GM12878 (cell line): Measurements from ENCODE around the gene SUMF2. TPM values are rescaled to one million over a fixed set of nuclear protein-coding genes. Genes with fewer than 3 reads are reported as not detected.
"Not testable (repeated sequence)": the region's sequence is repeated elsewhere in the genome, so short reads cannot be mapped to it uniquely, and the experiment has no call there.

Experiments
- ATAC-seq: fragments of 200-7000 bp; cut with Tn5 transposase; 3 replicates; pipeline ENCODE4 v1.9.1; 2020; ENCODE audit warnings: mild to moderate bottlenecking, moderate library complexity
- BruUV-seq: library from RNA; stranded (reverse); fragments of 400-500 nt; replicated peaks from 2 replicates; lab custom pipeline; 2021; lab: Mats Ljungman, UMichigan
- CTCF ChIA-PET: fragments of 300-600 bp; sonication (Branson Sonifier 250); formaldehyde crosslinking; extraction: SDS; loops from one replicate; lab custom pipeline; 2021; ENCODE audit warnings: inconsistent platforms; lab: Yijun Ruan, JAX
- POLR2A ChIA-PET: fragments of 350-600 bp; formaldehyde crosslinking; extraction: SDS; loops from one replicate; lab custom pipeline; 2021; ENCODE audit warnings: inconsistent platforms; lab: Charles Lee
- RAD21 ChIA-PET: fragments of 300-600 bp; sonication (Branson Sonifier 250); formaldehyde crosslinking; loops from one replicate; lab custom pipeline; 2023; ENCODE audit warnings: antibody characterized with exemption; ENCODE audit not compliant: unreplicated experiment; lab: Charles Lee
- SMC1A ChIA-PET: fragments of 300-600 bp; sonication (Branson Sonifier 250); formaldehyde crosslinking; loops from one replicate; lab custom pipeline; 2023; ENCODE audit not compliant: unreplicated experiment, uncharacterized antibody; lab: Charles Lee
- DNase-seq: peaks from one replicate; pipeline ENCODE4 v3.0.0-alpha.2; 2011; ENCODE audit warnings: low read depth, low spot score
- FAIRE-seq: peaks from 3 replicates; lab custom pipeline; 2011; peaks lifted over from hg19 to GRCh38; lab: Jason Lieb, UNC
- H2AFZ ChIP-seq: 2 replicates; pipeline ENCODE4 v1.6.0; 2011; ENCODE audit warnings: low read depth, low read length, control low read depth; ENCODE audit not compliant: control insufficient read depth
- H3K27ac ChIP-seq: 2 replicates; pipeline ENCODE4 v1.5.1; 2011; ENCODE audit warnings: control low read depth; ENCODE audit not compliant: control insufficient read depth, insufficient read depth
- H3K27me3 ChIP-seq, 2 experiments: replicated peaks in 1 of 2; 2 replicates each; pipeline versions ENCODE4 v1.6.0 to v1.6.1; 2011; ENCODE audit warnings: low read length in 1 of 2; ENCODE audit not compliant: control insufficient read depth in 2 of 2, insufficient read depth in 2 of 2
- H3K36me3 ChIP-seq, 2 experiments: 2 replicates each; pipeline ENCODE4 v1.5.1; 2011; ENCODE audit warnings: low read length in 1 of 2; ENCODE audit not compliant: control insufficient read depth in 2 of 2, insufficient read depth in 2 of 2
- H3K4me1 ChIP-seq: 2 replicates; pipeline ENCODE4 v1.6.1; 2011; ENCODE audit warnings: mild to moderate bottlenecking, low read length, moderate library complexity, mixed read lengths; ENCODE audit not compliant: control insufficient read depth, insufficient read depth
- H3K4me2 ChIP-seq: 2 replicates; pipeline ENCODE4 v1.6.0; 2011; ENCODE audit warnings: control low read depth; ENCODE audit not compliant: control insufficient read depth, insufficient read depth
- H3K4me3 ChIP-seq: fragments of 200-600 bp; sonication (generic); 2 replicates; pipeline ENCODE4 v1.5.1; 2016
- H3K79me2 ChIP-seq: 2 replicates; pipeline ENCODE4 v1.6.0; 2011; ENCODE audit warnings: low read length; ENCODE audit not compliant: control insufficient read depth, insufficient read depth
- H3K9ac ChIP-seq: 2 replicates; pipeline ENCODE4 v1.8.0; 2011; ENCODE audit warnings: low read length, control low read depth, mixed read lengths; ENCODE audit not compliant: control insufficient read depth, insufficient read depth
- H3K9me3 ChIP-seq: replicated peaks from 3 replicates; pipeline ENCODE4 v1.5.1; 2011; ENCODE audit warnings: mild to moderate bottlenecking, low read length; ENCODE audit not compliant: control insufficient read depth, insufficient read depth
- H4K20me1 ChIP-seq: 2 replicates; pipeline ENCODE4 v1.6.0; 2011; ENCODE audit not compliant: control insufficient read depth, insufficient read depth
- CBFB ChIP-seq: IDR thresholded peaks from 2 replicates; pipeline ENCODE4 v1.6.1; 2016; ENCODE audit warnings: antibody characterized with exemption, low read depth
- FOXK2 ChIP-seq: fragments of 450-650 bp; IDR thresholded peaks from 2 replicates; pipeline ENCODE4 v1.6.1; 2017; ENCODE audit warnings: mild to moderate bottlenecking, moderate library complexity
- JUND ChIP-seq: IDR thresholded peaks from 2 replicates; pipeline ENCODE4 v1.6.1; 2012; ENCODE audit warnings: low read depth, mild to moderate bottlenecking, low read length, improper control_type of control experiment, moderate library complexity
- RAD51 ChIP-seq: fragments of 450-650 bp; IDR thresholded peaks from 2 replicates; pipeline ENCODE4 v1.6.1; 2016; ENCODE audit warnings: moderate library complexity, mild to moderate bottlenecking, inconsistent platforms
- RBBP5 ChIP-seq: fragments of 200-600 bp; sonication (generic); conservative IDR thresholded peaks from 2 replicates; pipeline ENCODE4 v1.6.1; 2016
- SIX5 ChIP-seq: IDR thresholded peaks from 2 replicates; pipeline ENCODE4 v1.6.1; 2011; ENCODE audit warnings: mild to moderate bottlenecking, low read depth, low read length, moderate library complexity; ENCODE audit not compliant: severe bottlenecking
- ZNF24 ChIP-seq: fragments of 450-650 bp; IDR thresholded peaks from 2 replicates; pipeline ENCODE4 v1.6.1; 2017; ENCODE audit warnings: antibody characterized with exemption, mild to moderate bottlenecking
- WGBS: methylation state at CpG from one replicate; pipeline ENCODE4 v1.1.6; 2016; ENCODE audit warnings: low lambda C conversion rate; ENCODE audit not compliant: insufficient replicate concordance, insufficient coverage; ENCODE audit errors: missing lambda C conversion rate; 5-methylcytosine and 5-hydroxymethylcytosine counted together
- in situ Hi-C: fragments of 300-500 bp; cut with MboI; formaldehyde crosslinking; loops from 9 replicates; pipeline ENCODE4 v1.14.3; 2018; ENCODE audit warnings: mixed read lengths
- intact Hi-C: fragments of 100-400 bp; cut with micrococcal nuclease; formaldehyde crosslinking; loops from one replicate; pipeline ENCODE4 v1.14.2; 2022; ENCODE audit not compliant: unreplicated experiment
- polyA plus RNA-seq, 11 experiments: library from polyadenylated mRNA; depleted of rRNA in 4 of 11; unstranded in 6 of 11; stranded (reverse) in 5 of 11; fragments of >200 nt; fragmentation: Nextera tagmentation in 4 of 11; fragmentation: Illumina TruSeq in 1 of 11; extraction: Ambion mirVana in 4 of 11; extraction: Trizol in 1 of 11; gene quantifications; 1 replicate in 1 of 11; 2 replicates in 10 of 11; pipeline versions ENCODE4 v1.2.1 to v1.2.3, GENCODE V29; 2011 to 2016; ENCODE audit warnings: inconsistent platforms in 2 of 11, missing spikeins in 2 of 11, low read depth in 1 of 11
- total RNA-seq, 4 experiments: library from RNA; depleted of rRNA in 3 of 4; stranded (reverse); fragments of >200 nt in 3 of 4; fragmentation: Illumina TruSeq in 1 of 4; extraction: Trizol in 1 of 4; gene quantifications; 2 replicates each; pipeline versions ENCODE4 v1.2.1 to v1.2.3, GENCODE V29; 2013 to 2021

Gene SUMF2
- total and polyA plus RNA-seq, 10 of the 15 experiments (the other 5 are each of a cell fraction or from before 2014, with no cell fraction given), result 39.9 to 106 (median 71.7) TPM

GRCh38 chr7:56062382-56062781 lies 1.7 kb upstream of the SUMF2 start:
- DNase-seq (no peak), FAIRE-seq (no peak), ATAC-seq (no peak)
- Histone ChIP-seq H3K4me1 (peaks cover 6% of the 10 kb centered on the region; the same call in 1 of the 2 replicates), H3K4me3 (no peak overlapping the region), H3K27me3 (no peaks in the 10 kb centered on the region), H3K36me3 (peaks cover 0 to 21% of the 10 kb centered on the region in 2 experiments; a peak in 2 of 4 replicates), H3K27ac (no peak overlapping the region), H3K4me2 (no peak overlapping the region), H3K79me2 (peaks cover 22% of the 10 kb centered on the region)
- ChIA-PET POLR2A (interaction anchor here (1.2 to 4.3 kb wide), 4 partner anchors 8 to 49 kb away, joined by 4 to 29 read pairs (median 12); partner anchors contain the start of genes CCT6A and PSPH), CTCF (interaction anchor here (0.9 to 4.3 kb wide), 5 partner anchors 9 to 58 kb away, joined by 3 to 34 read pairs (median 5); partner anchors contain the start of gene PSPH), SMC1A (interaction anchor here (1.0 to 2.5 kb wide), 2 partner anchors 8 to 11 kb away, joined by 5 to 13 read pairs; partner anchors contain the start of genes CCT6A and PSPH)
- in situ Hi-C loops, result no loop called here
- TF ChIP-seq RBBP5, result no peak
- no peak for TF ChIP-seq SIX5
- TF ChIP-seq JUND, result no peak
- no peak for TF ChIP-seq FOXK2
- TF ChIP-seq, all 136 proteins: peak for 0
- no peak overlapping the region for H3K9ac ChIP-seq
- 74% methylated on average over 2 of the region's 2 CpGs for WGBS
- no peaks in the 10 kb centered on the region for H4K20me1 ChIP-seq
- RAD21 ChIA-PET, result interaction anchor here (0.8 to 3.6 kb wide), 2 partner anchors 8 to 11 kb away, joined by 4 to 23 read pairs; partner anchors contain the start of genes CCT6A and PSPH
- H2AFZ ChIP-seq, result no peak overlapping the region
- no peaks in the 10 kb centered on the region for H3K9me3 ChIP-seq
- intact Hi-C loops, result loop anchor here (5.0 kb wide), 2 partner anchors 95 to 755 kb away; no protein-coding TSS in a partner anchor
- no TSS peak for BruUV-seq

DNA sequence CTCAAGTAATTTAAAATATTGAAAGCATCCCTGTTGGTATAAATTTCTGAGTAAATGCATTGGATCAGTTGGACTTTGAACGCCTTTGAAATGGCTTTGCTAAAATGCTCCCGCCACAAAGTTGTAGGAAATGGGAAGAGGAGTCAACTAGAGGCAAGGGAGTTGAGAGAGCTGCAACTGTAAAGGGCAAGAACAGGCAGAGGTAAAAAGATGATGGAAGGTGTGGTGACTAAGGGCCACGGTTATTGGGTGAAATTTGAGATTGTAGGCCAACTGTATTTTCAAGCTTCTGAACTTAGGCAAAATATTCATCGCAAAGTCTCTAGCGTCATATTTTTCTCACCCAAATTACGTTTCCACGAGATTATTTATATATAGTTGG lies 595 bp upstream of the SUMF2 start:
- Histone ChIP-seq H4K20me1 (no peaks in the 10 kb centered on the region), H3K9ac (peak overlapping the region; percentile 83), H3K36me3 (peaks cover 0 to 19% of the 10 kb centered on the region in 2 experiments; a peak in 2 of 4 replicates), H3K4me3 (peak overlapping the region; percentile 72; the same call in 1 of the 2 replicates), H3K27ac (peak overlapping the region; percentile 71; the same call in 1 of the 2 replicates), H2AFZ (peak overlapping the region; percentile 75), H3K9me3 (no peaks in the 10 kb centered on the region), H3K4me1 (peaks cover 6% of the 10 kb centered on the region; the same call in 1 of the 2 replicates), H3K4me2 (peak overlapping the region; percentile 43), H3K79me2 (peaks cover 20% of the 10 kb centered on the region), H3K27me3 (no peaks in the 10 kb centered on the region)
- ChIA-PET CTCF (interaction anchor here (1.0 to 4.3 kb wide), 4 partner anchors 8 to 422 kb away, joined by 3 to 34 read pairs (median 4); no protein-coding TSS in a partner anchor), SMC1A (interaction anchor here (1.4 to 2.5 kb wide), 2 partner anchors 10 to 12 kb away, joined by 4 to 13 read pairs; partner anchors contain the start of genes CCT6A and PSPH), RAD21 (interaction anchor here (3.6 kb wide), 1 partner anchor 12 kb away, joined by 23 read pairs; the partner anchor contains the start of genes CCT6A and PSPH), POLR2A (interaction anchor here (1.1 to 4.3 kb wide), 4 partner anchors 9 to 50 kb away, joined by 3 to 29 read pairs (median 11); partner anchors contain the start of genes CCT6A, CHCHD2 and PSPH)
- 74% methylated on average over 7 of the region's 7 CpGs for WGBS
- in situ Hi-C loops, result no loop called here
- peak; percentile 10; the same call in 1 of the 2 replicates for TF ChIP-seq RAD51
- TF ChIP-seq ZNF24, result no peak
- 0 out of 2 replicates have a peak, but pooled peaks have one; percentile 1 for TF ChIP-seq CBFB
- DNase-seq (no peak), FAIRE-seq (no peak), ATAC-seq (no peak)
- intact Hi-C loops, result loop anchor here (5.0 kb wide), 2 partner anchors 96 to 756 kb away; no protein-coding TSS in a partner anchor
- BruUV-seq, result TSS peak; percentile 5

GRCh38 chr7:56066376-56066775 lies 2.3 kb downstream of the SUMF2 start:
- RAD21 ChIA-PET, H3K9ac ChIP-seq, H3K9me3 ChIP-seq, BruUV-seq, intact Hi-C loops, FAIRE-seq, H2AFZ ChIP-seq, ATAC-seq, H3K4me1 ChIP-seq, in situ Hi-C loops, H4K20me1 ChIP-seq, H3K4me2 ChIP-seq, H3K27ac ChIP-seq, H3K27me3 ChIP-seq, H3K4me3 ChIP-seq, DNase-seq: not testable (repeated sequence)
- SMC1A ChIA-PET, result interaction anchor here (1.3 kb wide), 1 partner anchor 62 kb away, joined by 3 read pairs; no protein-coding TSS in a partner anchor
- peaks cover 17% of the 10 kb centered on the region for H3K79me2 ChIP-seq
- peaks cover 2 to 11% of the 10 kb centered on the region in 2 experiments; a peak in 3 of 4 replicates for H3K36me3 ChIP-seq
- 100% methylated on average over 13 of the region's 13 CpGs for WGBS
- POLR2A ChIA-PET, result interaction anchor here (0.5 to 1.3 kb wide), 2 partner anchors 40 to 42 kb away, joined by 4 to 5 read pairs; partner anchors contain the start of gene CHCHD2
- CTCF ChIA-PET, result interaction anchor here (1.7 to 4.3 kb wide), 3 partner anchors 8 to 15 kb away, joined by 5 to 34 read pairs (median 7); partner anchors contain the start of genes CCT6A and PSPH
